Transverse colon (tissue), 4 donors: ENCODE results near the gene BUB3. TPM values are rescaled to one million over a fixed set of nuclear protein-coding genes. Genes with fewer than 3 reads are reported as not detected.

Experiments used
- DNase-seq: peaks from one replicate; pipeline ENCODE4 v3.0.0-alpha.2; 2019
- H3K27ac ChIP-seq, 4 donors: fragments of 200-600 bp; sonication (generic); 2 replicates each; pipeline ENCODE4 v1.5.1; 2016 to 2018; ENCODE audit warnings: inconsistent platforms in 4 of 4
- H3K27me3 ChIP-seq: fragments of 200-600 bp; sonication (generic); 2 replicates; pipeline ENCODE4 v1.5.1; 2017; ENCODE audit warnings: inconsistent platforms
- H3K36me3 ChIP-seq, 4 donors: fragments of 200-600 bp; sonication (generic); 2 replicates each; pipeline ENCODE4 v1.5.1; 2017 to 2019; ENCODE audit warnings: inconsistent platforms in 4 of 4
- H3K4me1 ChIP-seq, 4 donors: fragments of 200-600 bp; sonication (generic); 2 replicates each; pipeline ENCODE4 v1.5.1; 2017 to 2020; ENCODE audit warnings: inconsistent platforms in 4 of 4
- H3K4me3 ChIP-seq, 4 donors: fragments of 200-600 bp; sonication (generic); 1 replicate in 1 of 4; 2 replicates in 3 of 4; pipeline versions ENCODE4 v1.5.1 to v1.6.1; 2017 to 2019; ENCODE audit warnings: inconsistent platforms in 4 of 4
- H3K9me3 ChIP-seq, 2 donors: fragments of 200-600 bp; sonication (generic); 2 replicates each; pipeline ENCODE4 v1.5.1; 2017 to 2019; ENCODE audit warnings: inconsistent platforms in 2 of 2
- CTCF ChIP-seq, 5 experiments: fragments of 200-600 bp in 3 of 5; fragments of 450-650 bp in 2 of 5; sonication (generic) in 3 of 5; IDR thresholded peaks; 1 replicate in 2 of 5; 2 replicates in 3 of 5; pipeline ENCODE4 v1.5.1; 2016 to 2017; ENCODE audit warnings: antibody characterized with exemption in 5 of 5, inconsistent platforms in 3 of 5, mild to moderate bottlenecking in 2 of 5, moderate library complexity in 1 of 5
- EP300 ChIP-seq: sonication (generic); formaldehyde crosslinking; IDR thresholded peaks from one replicate; pipeline ENCODE4 v1.6.1; 2017; ENCODE audit warnings: antibody characterized with exemption, low read depth
- POLR2A ChIP-seq: fragments of 450-650 bp; IDR thresholded peaks from one replicate; pipeline ENCODE4 v1.6.1; 2016; ENCODE audit warnings: antibody characterized with exemption, mild to moderate bottlenecking, moderate library complexity
- POLR2AphosphoS5 ChIP-seq, 3 donors: sonication (generic); formaldehyde crosslinking; IDR thresholded peaks; one replicate each; pipeline ENCODE4 v1.6.1; 2016; ENCODE audit warnings: antibody characterized with exemption in 3 of 3
- WGBS, 2 donors: methylation state at CpG; one replicate each; pipeline ENCODE4 v1.1.5; 2018; ENCODE audit warnings: low coverage in 1 of 2; 5-methylcytosine and 5-hydroxymethylcytosine counted together
- in situ Hi-C, 4 donors: fragments of 200-750 bp; cut with MboI; loops; one replicate each; pipeline versions ENCODE4 v1.15.0 to v1.15.1; 2017; ENCODE audit warnings: low sequenced_read_pairs in 3 of 4, low pct_ligation_motif_present in 1 of 4, low pct_unique_long_range_greater_than_20kb in 1 of 4
- intact Hi-C: fragments of 100-400 bp; cut with DNase I; formaldehyde crosslinking; loops from one replicate; pipeline ENCODE4 v1.15.1; 2023; ENCODE audit warnings: low total_unique reads
- total RNA-seq, 4 donors: library from RNA; depleted of rRNA; stranded (reverse); fragments of >200 nt; gene quantifications; one replicate each; pipeline ENCODE4 v1.1.0, GENCODE V29; 2016

BUB3 gene
- total RNA-seq, 4 donors from 2014 or later: 22.1 to 91.1 (median 54.9) TPM

- in situ Hi-C loops: no loop called here
- TF ChIP-seq EP300 (no peak), POLR2A (no peak), CTCF (IDR thresholded peaks at IDR 0.05) (no peak), POLR2AphosphoS5 (IDR thresholded peaks at IDR 0.05) (no peak)
Measured at GRCh38 chr10:123180101-123181090, 26.2 kb downstream of the BUB3 start.

DNA sequence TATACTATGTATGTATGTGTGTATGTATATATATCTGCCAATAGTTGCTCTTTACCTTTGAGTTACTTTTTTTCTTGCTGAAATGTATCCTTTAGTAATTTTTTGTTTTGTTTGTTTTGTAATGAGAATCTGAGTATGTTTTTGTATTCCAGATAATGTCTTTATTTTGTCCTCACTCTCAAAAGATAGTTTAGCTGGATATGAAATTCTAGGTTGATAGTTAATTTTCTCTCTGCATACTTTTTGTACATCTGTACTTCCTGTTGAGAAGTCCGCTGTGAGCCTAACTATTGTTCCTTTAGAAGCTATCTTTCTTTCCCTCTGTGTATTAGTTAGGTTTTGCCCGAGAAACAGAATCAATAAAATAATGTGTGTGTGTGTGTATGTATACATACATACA lies 29.5 kb downstream of the BUB3 start:
- H3K36me3 ChIP-seq: no peaks in the 10 kb centered on the region
- WGBS, 2 donors: 90 to 100% methylated on average over 2 of the region's 2 CpGs

More at GRCh38 chr10:123180101-123181090, 26.2 kb downstream of the BUB3 start:
- no peak overlapping the region for H3K4me3 ChIP-seq
- intact Hi-C loops: no loop called here
- no peaks in the 10 kb centered on the region for H3K27me3 ChIP-seq
- H3K36me3 ChIP-seq: peaks cover 0 to 4% (median 0%) of the 10 kb centered on the region in 4 donors
- peaks cover 9 to 12% of the 10 kb centered on the region in 2 donors for H3K9me3 ChIP-seq
- no peak overlapping the region for H3K27ac ChIP-seq
- 87 to 93% methylated on average over 7 of the region's 7 CpGs for WGBS, 2 donors
- DNase-seq: no peak
- no peaks in the 10 kb centered on the region for H3K4me1 ChIP-seq

GRCh38 chr10:123187781-123188180 lies 33.6 kb downstream of the BUB3 start:
- Histone ChIP-seq H3K4me3 (no peak overlapping the region), H3K4me1 (no peaks in the 10 kb centered on the region), H3K27ac (no peak overlapping the region), H3K9me3 (peaks cover 11 to 12% of the 10 kb centered on the region in 2 donors), H3K27me3 (no peaks in the 10 kb centered on the region), H3K36me3 (no peaks in the 10 kb centered on the region)
- intact Hi-C loops: no loop called here
- DNase-seq: no peak
- in situ Hi-C loops: no loop called here
- TF ChIP-seq POLR2A: no peak
- no peak for TF ChIP-seq EP300
- no peak for TF ChIP-seq CTCF (IDR thresholded peaks at IDR 0.05)
- TF ChIP-seq POLR2AphosphoS5 (IDR thresholded peaks at IDR 0.05): no peak
- 94 to 96% methylated on average over 3 to 5 of the region's 5 CpGs for WGBS, 2 donors

More for the DNA sequence above, 29.5 kb downstream of the BUB3 start:
- no peak for TF ChIP-seq CTCF (IDR thresholded peaks at IDR 0.05)
- H3K4me3 ChIP-seq: no peak overlapping the region
- in situ Hi-C loops (no loop called here), intact Hi-C loops (loop anchor here (2.0 kb wide), 1 partner anchor 29 kb away; no protein-coding TSS in a partner anchor)
- H3K9me3 ChIP-seq: peaks cover 11 to 12% of the 10 kb centered on the region in 2 donors
- H3K27ac ChIP-seq: no peak overlapping the region
- H3K27me3 ChIP-seq: no peaks in the 10 kb centered on the region
- no peaks in the 10 kb centered on the region for H3K4me1 ChIP-seq
- DNase-seq: no peak

DNA sequence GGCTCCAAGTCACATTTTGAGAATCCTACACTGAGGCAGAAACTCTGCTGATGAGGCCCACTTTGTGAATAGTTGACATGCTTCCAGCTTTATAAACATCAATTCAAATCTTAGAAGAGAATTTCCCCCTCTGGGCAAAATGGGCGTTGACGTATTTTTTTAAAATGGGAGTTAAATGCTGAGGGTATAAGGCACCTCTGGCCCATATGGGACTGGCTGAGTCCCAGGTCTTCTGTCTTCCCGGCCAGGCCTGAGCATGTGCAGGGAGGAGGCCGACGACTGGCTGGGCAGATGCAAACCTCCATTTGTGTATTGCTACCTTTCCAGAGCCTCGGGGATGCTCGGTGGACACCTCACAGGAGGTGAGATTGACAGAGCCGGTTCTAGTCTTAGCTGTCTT lies 37.7 kb downstream of the BUB3 start:
- Histone ChIP-seq H3K9me3 (no peaks in the 10 kb centered on the region), H3K27me3 (no peaks in the 10 kb centered on the region), H3K4me3 (no peak overlapping the region), H3K4me1 (no peaks in the 10 kb centered on the region), H3K27ac (no peak overlapping the region), H3K36me3 (no peaks in the 10 kb centered on the region)
- WGBS, 2 donors: 86 to 93% methylated on average over 8 of the region's 8 CpGs
- in situ Hi-C loops (no loop called here), intact Hi-C loops (no loop called here)
- DNase-seq: no peak
- TF ChIP-seq POLR2AphosphoS5 (IDR thresholded peaks at IDR 0.05): no peak
- no peak for TF ChIP-seq CTCF (IDR thresholded peaks at IDR 0.05)
- TF ChIP-seq POLR2A: no peak
- no peak for TF ChIP-seq EP300
